GM21737 (cell line): ENCODE results near the gene SAMD4A.

Experiments used
- ATAC-seq: cut with Tn5 transposase; IDR thresholded peaks from one replicate; pipeline ENCODE4 v1.9.1; 2021; ENCODE audit warnings: mild to moderate bottlenecking, moderate library complexity; ENCODE audit not compliant: unreplicated experiment

The SAMD4A gene, protein sequence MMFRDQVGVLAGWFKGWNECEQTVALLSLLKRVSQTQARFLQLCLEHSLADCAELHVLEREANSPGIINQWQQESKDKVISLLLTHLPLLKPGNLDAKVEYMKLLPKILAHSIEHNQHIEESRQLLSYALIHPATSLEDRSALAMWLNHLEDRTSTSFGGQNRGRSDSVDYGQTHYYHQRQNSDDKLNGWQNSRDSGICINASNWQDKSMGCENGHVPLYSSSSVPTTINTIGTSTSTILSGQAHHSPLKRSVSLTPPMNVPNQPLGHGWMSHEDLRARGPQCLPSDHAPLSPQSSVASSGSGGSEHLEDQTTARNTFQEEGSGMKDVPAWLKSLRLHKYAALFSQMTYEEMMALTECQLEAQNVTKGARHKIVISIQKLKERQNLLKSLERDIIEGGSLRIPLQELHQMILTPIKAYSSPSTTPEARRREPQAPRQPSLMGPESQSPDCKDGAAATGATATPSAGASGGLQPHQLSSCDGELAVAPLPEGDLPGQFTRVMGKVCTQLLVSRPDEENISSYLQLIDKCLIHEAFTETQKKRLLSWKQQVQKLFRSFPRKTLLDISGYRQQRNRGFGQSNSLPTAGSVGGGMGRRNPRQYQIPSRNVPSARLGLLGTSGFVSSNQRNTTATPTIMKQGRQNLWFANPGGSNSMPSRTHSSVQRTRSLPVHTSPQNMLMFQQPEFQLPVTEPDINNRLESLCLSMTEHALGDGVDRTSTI

DNA sequence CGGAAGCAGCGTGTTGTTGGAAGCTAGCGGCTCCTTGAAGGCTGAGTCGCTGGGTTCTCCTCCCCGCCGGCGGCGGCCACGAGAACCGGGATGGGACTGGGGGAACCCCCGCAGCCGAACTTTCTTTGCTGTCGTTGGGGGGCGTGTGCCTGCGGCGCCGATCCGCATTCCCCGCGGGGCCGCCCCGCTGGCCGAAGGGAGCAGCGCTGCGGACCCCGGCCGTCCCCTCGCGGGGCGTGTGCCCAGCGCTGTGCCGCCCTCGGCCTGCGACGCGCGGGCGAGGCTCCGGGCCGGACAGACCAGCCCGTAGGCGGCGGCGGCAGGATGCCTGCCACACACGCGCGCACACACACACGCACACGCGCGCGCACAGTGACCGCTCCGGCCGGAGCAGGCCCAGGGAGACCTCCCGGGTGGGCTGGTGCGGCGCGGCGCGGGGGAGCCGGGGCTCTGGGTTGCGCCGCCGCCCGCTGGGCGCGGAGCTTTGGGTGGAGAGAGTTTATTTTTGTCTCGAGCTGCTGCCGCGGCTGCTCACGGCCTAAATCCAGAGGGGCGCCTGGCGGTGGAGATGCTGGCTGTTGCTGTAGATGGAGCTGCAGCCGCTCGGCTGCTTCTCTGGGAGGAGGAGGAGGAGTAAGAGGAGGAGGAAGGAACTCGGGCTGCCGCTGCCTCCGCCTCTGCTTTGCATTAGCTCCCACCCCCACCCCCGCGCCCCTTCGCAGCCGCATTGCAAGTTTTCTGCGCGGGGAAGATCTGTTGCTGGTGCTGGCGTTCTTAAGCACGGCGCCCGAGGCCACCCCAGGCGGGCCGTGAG is at the start of gene SAMD4A:
SAMD4A (plus strand) TSS at position 719 of the 814 bp plus-strand sequence. CDS start 789 bp downstream, outside the sequence.
- ATAC-seq, result peak; percentile 38

DNA sequence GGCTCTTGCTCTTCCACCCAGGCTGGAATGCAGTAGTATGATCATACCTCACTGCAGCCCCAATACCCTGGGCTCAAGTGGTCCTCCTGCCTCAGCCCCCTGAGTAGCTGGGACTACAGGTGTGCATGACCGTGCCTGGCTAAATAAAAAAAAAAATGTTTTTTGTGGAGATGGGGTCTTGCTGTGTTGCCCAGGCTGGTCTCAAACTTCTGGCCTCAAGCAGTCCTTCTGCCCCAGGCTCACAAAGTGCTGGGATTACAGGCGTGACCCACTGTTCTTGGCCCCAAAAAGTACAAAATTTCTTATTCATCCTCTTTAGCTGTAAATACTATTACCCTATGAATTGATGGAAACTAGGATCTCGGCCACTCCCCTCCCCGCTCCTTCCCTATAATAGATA is 42.5 kb upstream of the SAMD4A start:
- ATAC-seq, result no peak

DNA sequence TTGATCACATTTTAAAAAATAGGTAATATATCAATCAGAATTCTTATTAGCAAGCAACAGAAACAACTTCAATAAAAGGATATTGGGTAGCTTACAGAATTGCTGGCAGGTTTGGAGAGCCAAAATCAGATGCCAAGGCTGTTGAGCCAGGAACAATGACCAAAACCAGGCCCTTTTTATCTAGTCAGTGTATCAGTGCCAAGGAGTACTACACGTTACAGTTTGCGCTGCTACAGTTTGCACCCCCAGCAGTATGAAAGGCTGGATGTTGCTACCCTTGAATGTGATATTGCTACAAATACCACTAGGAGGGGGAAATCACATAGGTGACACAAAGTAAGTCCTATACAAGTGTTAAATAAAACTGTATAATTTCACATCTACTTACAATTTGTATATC is 38.0 kb upstream of the SAMD4A start:
- ATAC-seq, result no peak

DNA sequence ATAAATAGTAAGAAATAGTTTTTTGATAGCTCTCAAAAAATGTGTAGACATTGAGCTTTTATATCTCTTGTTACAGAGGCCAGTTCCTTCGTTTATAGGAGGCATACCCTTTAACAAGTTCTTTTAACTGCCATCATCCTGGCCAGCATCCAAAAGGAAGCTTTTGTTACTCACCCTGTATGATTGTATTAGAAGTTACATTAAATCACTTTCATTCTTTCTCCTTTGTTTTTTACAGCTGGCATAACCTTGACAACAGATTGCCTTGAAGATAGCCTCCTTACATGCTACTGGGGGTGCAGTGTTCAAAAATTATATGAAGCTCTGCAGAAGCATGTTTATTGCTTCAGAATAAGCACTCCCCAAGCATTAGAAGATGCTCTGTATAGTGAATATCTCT is 37.1 kb upstream of the SAMD4A start:
- no peak for ATAC-seq

DNA sequence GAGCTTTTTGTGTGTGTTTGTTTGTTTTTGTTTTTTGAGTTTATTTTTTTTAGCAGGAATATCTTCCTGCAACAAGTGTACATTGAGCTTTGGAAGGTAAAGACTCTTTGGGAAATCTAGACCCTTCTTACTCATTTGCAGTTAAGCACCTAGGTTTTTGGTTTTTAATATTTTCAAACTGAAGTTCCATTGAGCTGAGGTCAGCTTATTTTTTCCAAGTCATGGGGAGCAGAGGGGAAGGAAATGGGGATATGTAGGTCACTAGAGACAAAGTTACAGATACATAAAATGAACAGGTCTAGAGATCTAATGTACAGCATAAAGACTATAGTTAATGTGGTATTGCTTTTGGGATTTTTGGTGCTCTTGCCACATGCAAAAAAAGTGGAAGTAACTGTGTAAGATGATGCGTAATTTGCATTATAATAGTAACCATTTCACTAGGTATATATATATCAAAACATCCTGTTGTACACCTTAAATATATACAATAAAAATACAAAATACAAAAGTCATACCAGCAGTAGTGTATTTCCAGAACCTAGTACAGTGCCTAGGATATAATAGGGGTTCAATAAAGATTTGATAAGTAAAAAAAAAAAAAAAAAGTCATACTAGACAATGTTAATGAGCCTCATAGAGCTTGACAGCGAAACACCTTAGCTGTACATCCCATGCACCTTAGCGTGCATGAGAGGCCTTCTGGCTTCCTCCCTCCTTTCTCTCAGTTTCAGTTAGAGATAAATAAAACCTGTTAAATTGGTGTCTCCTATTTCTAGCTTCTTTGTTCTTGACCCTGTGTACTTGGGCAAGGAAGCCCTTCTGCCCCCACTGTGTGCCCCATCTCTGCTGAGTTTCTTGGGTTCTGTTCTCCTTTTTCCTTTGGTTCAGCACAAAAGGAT is 34.6 kb upstream of the SAMD4A start:
- ATAC-seq, result no peak

DNA sequence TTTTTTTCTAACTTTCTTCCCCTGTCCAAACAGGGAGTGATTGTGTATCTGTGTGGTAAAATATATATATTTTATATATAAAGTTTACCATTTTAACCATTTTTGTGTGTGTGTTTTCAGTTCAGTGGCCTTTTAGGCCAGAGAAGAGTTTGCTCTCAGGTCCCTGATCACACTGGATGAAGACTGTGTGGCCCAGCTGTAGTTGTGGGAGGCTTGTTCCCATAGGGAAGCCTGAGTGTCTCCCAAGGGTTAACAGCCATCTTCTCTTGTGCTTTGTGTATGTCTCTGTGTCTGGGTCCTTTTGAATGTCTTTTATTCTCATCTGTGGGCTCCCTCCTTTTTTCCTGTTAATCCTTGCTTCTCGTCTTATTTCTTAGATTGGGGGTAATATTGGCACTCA is 33.8 kb upstream of the SAMD4A start:
- ATAC-seq, result no peak

DNA sequence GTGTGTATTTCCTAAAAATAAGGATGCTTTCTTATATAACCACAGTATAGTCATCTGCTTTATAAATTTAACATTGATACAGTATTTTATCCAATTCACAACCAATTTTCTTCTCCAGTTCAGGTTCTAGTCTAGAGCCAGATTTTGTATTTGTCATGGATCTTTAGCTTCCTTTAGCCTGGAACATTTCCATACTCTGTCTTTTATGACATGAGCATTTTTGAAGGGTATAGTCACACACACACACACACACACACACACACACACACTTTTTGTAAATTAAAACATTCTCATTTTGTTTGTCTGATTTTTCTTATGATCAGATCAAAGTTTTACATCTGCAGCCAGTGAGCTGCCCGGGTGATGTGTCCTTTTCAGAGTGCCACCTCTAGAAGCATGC is 31.8 kb upstream of the SAMD4A start:
- ATAC-seq, result no peak

DNA sequence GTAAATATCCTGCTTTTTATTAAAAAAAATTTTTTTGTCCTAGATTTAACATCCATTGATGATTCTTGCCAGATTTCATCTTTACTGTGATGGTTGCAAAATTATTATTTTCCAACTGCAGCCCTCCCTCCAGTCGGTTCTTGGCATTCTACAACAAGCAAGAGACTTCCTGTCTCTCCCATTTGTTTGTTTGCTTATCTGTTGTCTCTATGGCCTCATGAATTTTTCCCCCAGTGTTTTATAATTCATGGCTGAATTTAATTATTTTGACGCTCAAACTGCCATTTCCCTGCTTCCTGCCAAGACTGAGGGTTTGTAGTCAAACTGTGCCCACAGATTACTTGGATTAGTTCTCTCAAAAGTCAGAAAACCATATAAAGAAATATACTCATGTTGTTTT is 31.3 kb upstream of the SAMD4A start:
- no peak for ATAC-seq

DNA sequence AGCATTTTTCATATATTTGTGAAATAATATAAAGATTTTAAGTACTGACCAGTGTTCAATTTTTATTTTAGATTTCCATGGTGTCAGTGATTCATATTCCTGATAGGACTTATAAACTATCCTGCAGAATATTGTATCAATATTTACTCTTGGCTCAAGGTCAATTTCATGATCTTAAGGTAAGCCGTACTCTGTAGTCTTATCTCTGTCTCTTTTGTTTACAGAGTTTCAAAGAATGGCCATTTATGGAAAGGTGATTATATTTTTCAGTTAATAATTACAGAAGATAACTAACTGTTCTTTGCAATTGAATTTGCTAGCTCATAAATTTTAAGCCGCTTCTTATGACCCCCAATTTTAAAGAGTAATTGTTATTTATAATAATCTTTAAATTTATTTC is 29.3 kb upstream of the SAMD4A start:
- ATAC-seq, result no peak

DNA sequence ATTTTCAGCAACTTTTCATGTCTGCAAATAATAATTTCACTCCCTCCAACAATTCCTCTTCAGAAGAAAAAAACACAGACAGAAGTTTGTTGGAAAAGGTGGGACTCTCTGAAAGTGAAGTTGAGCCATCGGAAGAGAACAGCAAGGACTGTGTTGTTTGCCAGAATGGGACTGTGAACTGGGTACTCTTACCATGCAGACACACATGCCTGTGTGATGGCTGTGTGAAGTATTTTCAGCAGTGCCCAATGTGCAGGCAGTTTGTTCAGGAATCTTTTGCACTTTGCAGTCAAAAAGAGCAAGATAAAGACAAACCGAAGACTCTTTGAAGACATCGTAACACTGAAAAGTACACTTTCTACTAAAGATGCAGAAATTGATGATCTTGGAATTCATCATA is 28.9 kb upstream of the SAMD4A start:
- ATAC-seq, result no peak

DNA sequence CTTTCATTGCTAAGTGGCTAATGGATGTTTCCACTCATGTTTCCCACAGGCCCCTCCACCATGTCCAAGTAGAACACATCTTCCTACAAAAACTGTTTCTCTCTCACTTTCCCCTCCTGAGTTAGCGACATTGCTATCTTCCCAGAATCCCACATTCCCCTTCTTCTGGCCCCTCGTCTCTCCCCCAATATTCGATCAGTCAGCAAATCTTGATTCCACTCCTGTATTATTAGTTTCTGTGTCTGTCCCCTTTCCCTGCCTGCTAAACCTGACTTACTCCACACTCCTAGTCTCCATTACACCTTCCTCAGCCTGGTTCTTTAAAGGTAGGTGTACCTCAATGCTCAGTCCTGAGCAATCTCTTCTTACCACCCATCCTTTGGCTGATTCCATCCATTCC is 19.3 kb upstream of the SAMD4A start:
- ATAC-seq, result no peak

DNA sequence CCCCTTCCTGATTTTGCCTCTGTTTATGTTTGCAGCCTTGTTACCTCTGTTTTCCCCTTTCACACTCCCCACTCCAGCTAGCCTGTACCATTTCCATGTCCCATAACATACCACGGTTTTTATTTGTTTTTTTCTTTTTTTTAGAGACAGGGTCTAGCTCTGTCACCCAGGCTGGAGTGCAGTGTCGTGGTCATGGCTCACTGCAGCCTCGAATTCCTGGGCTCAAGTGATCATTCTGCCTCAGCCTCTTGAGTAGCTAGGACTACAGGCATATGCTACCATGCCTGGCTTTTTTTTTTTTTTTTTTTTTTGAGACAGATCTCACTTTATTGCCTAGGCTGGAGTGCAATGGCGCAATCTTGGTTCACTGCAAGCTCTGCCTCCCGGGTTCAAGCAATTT is 18.4 kb upstream of the SAMD4A start:
- ATAC-seq, result no peak

DNA sequence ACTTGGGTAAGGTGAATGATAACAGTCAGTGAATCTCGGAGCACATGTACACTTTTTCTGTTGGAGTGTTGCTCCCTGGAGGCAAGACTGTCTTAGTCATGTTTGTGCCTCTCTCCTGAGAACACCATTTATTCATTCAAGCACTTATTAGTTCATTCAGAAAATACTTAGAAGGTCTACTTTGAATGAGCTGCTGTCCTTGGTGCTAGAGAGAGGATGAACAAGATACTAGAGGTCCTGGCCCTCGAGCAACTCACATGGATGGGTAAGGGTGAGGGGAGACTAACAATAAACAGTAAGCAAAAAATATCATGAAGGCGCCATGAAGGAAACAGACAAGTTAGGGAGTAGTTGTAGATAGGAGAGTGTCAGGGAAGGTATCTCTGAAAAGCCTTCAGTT is 17.1 kb upstream of the SAMD4A start:
- ATAC-seq, result no peak

DNA sequence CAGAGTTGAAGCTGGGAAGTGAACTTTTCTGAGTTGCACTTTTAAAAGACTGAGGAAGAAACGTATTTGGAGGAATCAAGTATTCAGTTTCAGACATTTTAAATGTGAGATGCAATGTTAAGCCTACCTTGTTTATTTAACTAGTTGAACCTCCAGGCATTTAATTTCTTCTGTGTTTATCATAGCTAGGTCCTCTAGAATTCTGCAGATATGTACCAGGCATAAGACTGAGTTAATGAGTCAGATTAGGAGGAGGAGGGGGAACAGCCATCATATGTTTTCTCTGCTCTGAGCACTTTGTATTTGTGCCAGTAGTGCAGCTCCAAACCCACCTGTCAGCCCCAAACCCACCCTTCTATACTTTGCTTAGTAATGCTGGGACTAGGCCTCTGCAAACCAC is 16.4 kb upstream of the SAMD4A start:
- no peak for ATAC-seq

DNA sequence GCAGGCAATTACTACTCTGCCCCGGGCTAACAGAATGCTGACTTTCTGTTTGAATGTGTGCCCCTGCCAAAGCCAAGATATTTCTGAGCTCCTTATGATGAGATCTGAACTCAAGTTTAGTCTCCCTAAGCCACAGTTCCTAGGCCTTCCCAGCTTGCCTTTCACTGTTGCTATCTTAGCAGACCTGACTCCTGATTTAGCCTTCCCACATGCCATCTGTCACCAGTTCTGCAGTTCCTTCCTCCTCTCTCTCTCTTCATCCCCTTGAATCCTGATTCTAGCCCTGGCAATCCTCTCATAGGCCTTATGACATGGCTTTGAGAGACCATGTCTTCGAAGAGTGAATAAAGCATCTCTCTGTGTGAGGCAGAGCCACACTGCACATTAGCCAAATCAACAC is 12.5 kb upstream of the SAMD4A start:
- no peak for ATAC-seq

DNA sequence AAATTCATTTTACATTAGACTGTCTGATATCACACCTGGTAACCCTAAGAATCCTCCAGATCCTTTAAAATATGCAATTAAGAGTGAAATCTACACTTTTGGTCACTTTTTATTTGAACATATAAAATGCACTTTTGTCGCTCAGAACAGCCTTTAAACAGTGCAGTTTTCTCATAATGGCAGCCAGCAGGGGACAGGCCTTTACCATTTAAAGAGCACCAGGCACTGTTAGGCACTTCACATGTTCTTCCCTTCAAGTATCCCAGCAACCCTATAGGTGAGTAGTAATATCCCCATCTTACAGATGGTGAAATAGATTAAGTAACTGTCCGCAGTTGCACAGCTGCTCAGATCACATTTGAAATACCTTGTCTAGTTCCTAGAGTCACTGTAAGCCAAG is 11.3 kb upstream of the SAMD4A start:
- no peak for ATAC-seq

DNA sequence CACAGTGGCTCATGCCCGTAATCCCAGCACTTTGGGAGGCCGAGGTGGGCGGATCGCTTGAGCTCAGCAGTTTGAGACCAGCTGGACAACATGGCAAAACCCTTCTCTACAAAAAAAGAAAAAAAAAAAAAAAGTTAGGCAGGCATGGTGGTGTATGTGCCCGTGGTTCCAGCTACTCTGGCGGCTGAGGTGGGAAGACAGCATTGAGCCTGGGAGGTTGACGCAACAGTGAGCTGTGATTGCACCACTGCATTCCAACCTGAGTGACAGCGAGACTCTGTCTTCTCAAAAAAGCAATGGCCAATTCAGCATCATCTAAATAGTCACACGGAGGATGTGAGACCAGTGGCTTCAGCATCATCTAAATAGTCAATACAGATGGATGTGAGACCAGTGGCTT is 10.4 kb upstream of the SAMD4A start:
- no peak for ATAC-seq

DNA sequence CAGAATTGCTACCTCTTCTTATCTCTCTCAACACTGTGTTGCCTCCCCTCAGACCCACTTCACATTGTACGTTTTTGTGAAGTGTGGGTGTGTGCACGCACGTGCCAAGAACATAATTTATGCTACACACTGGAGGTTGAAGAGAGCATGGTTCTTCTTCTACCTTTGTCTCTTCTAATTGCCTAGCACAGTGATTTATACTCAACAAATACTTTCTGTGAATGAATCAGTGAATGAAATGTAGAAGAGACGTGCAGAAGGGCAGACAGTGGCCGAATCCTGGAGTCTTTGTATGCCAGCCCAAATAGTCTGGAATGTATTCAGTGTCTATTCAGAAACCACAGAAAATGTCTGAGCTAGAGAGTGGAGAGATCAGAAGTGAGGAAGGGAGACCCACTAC is 4.6 kb upstream of the SAMD4A start:
- no peak for ATAC-seq

DNA sequence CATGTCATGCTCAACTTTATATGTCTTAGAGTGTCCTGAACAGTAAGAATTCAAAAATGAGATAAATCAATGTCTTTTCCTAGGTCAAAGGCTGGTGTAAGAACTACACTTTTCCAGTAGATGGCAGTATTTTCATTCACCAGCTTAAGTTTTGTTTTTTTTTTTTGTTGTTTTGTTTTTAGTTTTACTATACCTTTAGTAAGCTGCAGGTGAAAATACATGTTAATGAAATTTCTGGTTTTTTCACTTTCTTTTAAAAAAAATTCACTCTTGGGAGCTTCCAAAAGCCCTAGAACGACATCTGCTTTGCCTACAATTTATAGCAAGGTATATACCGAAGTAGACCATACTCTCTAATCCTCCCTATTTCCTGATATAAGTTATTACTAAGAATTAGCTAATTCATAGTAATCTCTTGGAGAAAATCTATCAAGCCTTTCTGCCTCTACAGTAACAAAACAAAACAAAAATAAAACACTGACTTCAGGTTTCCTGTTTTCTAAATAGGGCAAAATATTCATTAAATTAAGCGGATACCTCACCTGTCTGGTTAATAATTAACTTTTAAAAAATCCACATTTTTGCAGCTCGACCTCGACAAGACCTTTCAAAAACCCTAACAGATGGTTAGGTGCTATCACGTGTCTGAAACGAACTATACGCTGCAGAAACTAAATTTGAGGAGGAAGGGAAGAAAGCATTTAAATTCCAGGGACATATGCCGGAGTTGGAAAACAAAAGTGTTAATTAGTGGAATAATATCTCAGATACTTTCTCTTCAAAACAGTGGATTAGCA is 2.7 kb upstream of the SAMD4A start:
- no peak for ATAC-seq
